ENCODE results near the gene GPI.
"Not testable (repeated sequence)": the region's sequence is repeated elsewhere in the genome, so short reads cannot be mapped to it uniquely, and the experiment has no call there.

GPI gene

GRCh38 chr19:34364830-34365462, at the start of gene GPI:
Gene GPI (plus strand): TSS chr19:34365196. CDS start chr19:34365267, 71 bp downstream.
- peak; percentile 45 for DNase-seq (ENCODE audit: low read depth)

- DNase-seq (ENCODE audit: low read depth), result no peak
These were observed 48.7 kb upstream of the GPI start for GRCh38 chr19:34316247-34316646.

- DNase-seq (ENCODE audit: low read depth), result no peak
These were observed 48.2 kb upstream of the GPI start for GRCh38 chr19:34316741-34317301.

GRCh38 chr19:34317311-34317927, 47.6 kb upstream of the GPI start:
- DNase-seq (ENCODE audit: low read depth), result peak; percentile 46

DNA sequence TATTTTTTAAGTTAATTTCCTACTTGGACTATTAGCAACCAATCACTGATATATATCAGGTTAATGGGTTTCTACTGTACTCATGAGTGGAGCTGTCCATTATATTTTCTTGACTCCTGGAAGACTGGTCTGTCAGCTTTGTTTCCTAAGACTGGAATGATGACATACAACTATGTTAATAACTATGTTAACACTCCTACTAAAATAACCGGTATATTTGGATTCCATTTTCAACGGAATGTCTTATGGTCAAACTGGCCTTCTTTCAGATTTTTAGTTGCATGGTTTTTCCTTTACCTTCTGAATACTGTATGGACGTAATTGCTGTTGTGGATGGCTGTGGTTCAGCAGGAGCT, 45.8 kb upstream of the GPI start:
- DNase-seq (ENCODE audit: low read depth), result no peak

- DNase-seq (ENCODE audit: low read depth), result no peak
These were observed 45.2 kb upstream of the GPI start for GRCh38 chr19:34319785-34320184.

- no peak for DNase-seq (ENCODE audit: low read depth)
These were observed 44.7 kb upstream of the GPI start for GRCh38 chr19:34320277-34320676.

- no peak for DNase-seq (ENCODE audit: low read depth)
These were observed 43.3 kb upstream of the GPI start for GRCh38 chr19:34321735-34322134.

DNA sequence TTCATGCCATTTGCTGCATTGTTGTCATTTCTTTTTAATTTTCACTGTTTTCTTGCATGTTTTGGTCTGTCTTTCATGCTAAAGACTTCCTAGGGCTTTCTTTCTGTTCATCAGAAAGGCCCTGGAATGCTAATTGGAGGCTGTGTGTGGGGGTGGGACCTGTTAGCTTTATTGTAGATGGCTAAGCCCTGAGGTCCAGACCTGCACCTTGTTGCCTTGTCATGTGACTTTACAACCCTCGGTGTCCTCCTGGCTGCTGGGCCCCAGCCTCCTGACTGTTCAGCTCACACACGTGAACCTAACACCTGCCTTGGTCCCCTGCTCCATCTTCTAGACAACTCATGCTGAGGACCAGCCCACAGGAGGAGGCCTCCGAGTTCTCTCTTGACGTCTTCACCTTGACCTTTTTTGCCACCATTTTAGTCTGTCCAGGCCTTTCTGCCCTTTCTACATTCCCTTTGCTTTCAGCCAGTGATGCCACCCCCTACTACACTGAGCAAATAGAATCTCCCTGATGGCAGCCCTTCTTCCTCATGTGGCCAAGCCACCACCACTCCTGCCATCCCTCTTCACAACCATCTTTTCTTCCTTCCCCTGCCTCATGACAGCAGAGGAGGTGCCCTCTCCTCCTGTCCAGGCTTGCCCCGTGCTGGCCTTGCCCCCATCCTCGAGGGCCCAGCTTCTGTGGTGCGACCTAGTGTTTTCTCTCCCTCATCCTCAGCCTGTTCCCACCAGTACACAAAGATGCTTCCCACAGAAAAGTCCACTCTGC, 41.4 kb upstream of the GPI start:
- no peak for DNase-seq (ENCODE audit: low read depth)

GRCh38 chr19:34324320-34324719, 40.7 kb upstream of the GPI start:
- no peak for DNase-seq (ENCODE audit: low read depth)

GRCh38 chr19:34325181-34325580, 39.8 kb upstream of the GPI start:
- DNase-seq (ENCODE audit: low read depth), result no peak

DNA sequence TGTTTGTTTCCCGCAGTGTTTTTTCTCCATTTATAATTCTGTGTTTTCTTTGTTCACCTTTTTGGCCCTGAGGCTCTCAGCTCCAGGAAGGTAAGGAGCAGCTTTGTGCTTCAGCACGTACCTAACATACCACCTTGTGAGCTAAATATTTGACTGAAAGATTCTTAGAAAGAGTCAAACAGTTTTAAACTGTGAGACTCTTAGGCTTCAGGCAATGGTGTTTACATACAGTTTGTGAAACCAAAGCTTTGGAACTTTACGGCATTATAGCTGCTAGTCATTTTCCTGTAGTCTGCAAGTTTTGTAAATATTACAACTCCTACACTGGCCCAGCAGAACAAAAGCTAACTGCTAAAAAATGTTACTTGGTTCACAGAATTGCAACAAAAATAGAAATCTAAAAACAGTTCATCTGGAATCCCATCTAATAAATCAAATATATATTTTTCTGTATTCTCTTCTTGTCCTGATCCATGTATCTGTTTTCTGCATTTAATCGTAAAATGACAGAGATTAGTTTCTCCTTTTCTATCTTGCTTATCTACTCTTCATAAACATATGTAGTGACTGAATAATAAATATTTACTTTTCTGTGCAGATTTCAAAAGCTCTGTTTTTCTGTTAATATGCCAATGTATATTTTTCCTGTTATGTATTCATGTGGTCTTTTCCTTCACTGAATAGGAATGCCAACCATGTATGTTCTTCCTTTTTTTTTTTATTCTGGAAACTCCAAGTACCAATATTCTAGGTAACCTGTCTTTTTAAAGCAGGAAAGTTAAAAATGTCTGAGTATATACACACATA, 38.8 kb upstream of the GPI start:
- DNase-seq (ENCODE audit: low read depth), result no peak

DNA sequence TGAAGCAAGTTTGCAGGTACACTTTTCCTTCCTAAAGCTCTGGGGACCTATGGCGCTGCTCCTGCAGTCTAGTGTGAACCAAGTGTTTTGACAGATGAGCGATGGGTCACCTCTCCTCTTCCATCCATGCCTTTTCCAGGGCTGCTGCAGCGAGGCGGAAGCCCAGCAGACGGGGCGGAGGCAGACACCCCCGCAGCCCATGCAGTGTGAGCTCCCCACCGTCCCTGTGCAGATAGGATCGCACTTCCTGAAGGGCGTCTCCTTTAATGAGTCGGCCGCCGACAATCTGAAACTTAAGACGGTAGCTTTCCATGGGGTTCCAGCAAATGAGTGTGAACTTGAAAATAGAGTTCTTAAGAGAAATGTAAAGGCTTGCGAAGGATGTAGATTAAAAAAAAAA, 37.1 kb upstream of the GPI start:
- DNase-seq (ENCODE audit: low read depth), result no peak

DNA sequence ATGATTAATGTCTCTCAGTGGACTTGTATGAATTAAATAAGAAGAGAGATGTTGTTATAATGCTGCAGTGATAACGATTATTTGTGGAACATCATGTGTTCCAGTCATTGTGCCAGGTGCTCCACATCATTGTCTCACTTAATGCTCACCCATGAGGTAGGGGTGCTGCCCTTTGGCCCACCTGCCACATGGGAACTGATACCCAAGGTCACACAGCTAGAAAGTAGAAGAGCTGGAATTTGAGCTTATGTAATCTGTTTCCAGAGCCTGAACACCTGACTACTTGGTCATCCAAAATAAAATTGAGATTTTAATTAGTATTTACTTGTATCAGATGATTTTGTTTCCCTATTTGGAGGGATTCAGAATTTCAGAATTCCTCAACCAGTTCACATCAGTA, 36.0 kb upstream of the GPI start:
- no peak for DNase-seq (ENCODE audit: low read depth)

DNA sequence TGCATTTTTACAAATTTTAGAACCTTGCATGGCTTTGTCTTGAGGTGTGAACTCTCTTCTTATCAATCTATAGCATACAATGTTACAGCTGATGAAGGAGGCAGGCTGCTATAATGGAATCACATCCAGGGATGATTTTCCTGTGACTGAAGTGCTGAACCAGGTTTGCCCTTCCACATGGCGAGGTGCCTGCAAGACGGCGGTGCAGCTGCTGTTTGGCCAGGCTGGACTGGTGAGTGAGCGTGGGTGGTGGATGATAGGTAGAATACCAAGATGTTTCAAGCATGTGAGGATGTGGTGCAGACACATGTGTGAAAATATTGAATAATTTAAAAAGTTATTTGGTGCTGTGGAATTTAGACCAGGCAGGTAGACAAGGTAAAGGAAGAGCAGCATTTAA, 34.9 kb upstream of the GPI start:
- no peak for DNase-seq (ENCODE audit: low read depth)

- not testable (repeated sequence) for DNase-seq (ENCODE audit: low read depth)
These were observed 34.4 kb upstream of the GPI start for GRCh38 chr19:34330596-34330995.

DNA sequence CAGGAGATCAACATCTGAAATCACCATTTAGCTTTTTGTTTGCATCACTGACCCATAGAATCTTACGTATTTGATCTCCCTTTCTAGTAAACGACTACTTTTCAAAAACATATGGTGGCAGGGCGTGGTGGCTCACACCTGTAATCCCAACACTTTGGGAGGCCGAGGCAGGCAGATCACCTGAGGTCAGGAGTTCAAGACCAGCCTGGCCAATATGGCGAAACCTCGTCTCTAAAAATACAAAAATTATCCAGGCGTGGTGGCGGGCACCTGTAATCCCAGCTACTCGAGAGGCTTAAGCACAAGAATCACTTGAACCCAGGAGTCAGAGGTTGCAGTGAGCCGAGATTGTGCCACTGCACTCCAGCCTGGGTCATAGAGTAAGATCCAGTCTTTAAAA, 33.4 kb upstream of the GPI start:
- not testable (repeated sequence) for DNase-seq (ENCODE audit: low read depth)

GRCh38 chr19:34332027-34332760, 32.8 kb upstream of the GPI start:
- no peak for DNase-seq (ENCODE audit: low read depth)

DNA sequence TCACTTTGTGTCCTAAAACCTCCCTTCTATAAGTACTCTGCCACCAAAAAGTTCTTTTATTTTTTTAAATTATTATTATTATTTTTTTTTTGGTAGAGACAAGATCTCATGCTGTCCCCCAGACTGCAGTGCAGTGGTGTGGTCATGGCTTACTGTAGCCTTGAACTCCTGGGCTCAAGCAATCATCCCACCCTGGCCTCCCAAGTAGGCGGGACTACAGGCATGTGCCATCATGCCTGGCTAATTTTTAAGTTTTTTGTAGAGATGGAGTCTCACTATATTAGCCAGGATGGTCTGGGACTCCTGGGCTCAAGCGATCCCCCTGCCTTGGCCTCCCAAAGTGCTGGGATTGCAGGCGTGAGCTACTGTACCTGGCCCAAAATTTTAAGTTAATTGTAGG, 29.1 kb upstream of the GPI start:
- no peak for DNase-seq (ENCODE audit: low read depth)

DNA sequence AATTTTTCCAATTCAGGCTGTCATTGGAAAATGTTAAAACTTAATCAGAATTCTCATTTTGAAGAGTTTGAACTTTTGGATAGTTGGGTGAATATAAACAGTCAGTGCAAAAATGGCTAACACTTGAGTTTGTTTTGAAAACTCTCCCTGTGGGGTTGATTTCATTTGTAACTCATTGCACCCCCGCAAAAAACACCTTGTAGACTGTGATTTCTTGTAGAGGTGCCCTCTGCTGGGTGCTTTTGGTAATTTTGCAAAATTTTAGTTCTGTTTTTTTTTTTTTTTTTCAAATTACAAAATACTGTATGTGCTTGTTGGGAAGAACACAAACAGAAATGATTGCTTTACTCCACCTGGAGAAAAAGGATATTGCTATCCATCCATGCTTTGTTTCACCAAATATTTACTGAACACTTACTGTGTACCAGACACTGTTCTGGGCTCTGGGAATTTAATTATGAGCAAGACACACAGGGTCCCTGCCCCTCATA, 28.2 kb upstream of the GPI start:
- DNase-seq (ENCODE audit: low read depth), result no peak

GRCh38 chr19:34337739-34338138, 27.3 kb upstream of the GPI start:
- no peak for DNase-seq (ENCODE audit: low read depth)
